Measurements from ENCODE around the gene RAX2.

DNA sequence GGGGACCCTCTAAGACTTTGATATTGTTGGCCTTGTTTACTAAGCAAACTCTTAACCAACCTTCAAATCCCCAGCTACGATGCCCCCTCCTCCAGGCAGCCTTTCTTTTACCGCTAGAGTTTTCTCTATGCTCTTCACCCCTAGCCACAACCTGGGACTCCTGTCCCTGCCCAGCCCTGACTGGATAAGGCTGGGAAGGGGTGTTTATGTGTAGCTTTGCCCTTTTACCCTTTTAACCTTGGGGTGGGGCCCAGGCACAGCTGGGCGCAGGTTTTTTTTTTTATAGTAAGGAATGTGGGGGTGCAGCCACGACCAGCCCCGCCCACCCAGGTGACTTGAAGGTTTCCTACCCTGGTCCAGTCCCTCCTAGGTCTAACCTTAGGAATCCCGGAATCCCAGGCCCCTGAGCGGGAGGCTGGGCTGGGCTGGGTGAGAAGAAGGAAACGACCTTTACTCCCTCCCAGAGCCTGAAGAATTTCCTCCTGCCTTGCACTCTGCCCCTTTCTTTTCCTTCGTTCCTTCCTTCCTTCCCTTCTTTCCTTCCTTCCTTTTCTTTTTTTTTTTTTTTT lies 51.6 kb downstream of the RAX2 start:
- TF ChIP-seq, protein P1, sequence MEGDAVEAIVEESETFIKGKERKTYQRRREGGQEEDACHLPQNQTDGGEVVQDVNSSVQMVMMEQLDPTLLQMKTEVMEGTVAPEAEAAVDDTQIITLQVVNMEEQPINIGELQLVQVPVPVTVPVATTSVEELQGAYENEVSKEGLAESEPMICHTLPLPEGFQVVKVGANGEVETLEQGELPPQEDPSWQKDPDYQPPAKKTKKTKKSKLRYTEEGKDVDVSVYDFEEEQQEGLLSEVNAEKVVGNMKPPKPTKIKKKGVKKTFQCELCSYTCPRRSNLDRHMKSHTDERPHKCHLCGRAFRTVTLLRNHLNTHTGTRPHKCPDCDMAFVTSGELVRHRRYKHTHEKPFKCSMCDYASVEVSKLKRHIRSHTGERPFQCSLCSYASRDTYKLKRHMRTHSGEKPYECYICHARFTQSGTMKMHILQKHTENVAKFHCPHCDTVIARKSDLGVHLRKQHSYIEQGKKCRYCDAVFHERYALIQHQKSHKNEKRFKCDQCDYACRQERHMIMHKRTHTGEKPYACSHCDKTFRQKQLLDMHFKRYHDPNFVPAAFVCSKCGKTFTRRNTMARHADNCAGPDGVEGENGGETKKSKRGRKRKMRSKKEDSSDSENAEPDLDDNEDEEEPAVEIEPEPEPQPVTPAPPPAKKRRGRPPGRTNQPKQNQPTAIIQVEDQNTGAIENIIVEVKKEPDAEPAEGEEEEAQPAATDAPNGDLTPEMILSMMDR (conservative IDR thresholded peaks at IDR 0.05; ENCODE audit: low read length) = no peak
- TF ChIP-seq EZH2phosphoT487 (IDR thresholded peaks at IDR 0.05; ENCODE audit: borderline replicate concordance) = no peak

Measured in Loucy (cell line).